ENCODE data around the gene ZBTB37.
A peak's percentile ranks its signal among the peaks of the same experiment; 100 is the strongest.
"Not testable (repeated sequence)": the region's sequence is repeated elsewhere in the genome, so short reads cannot be mapped to it uniquely, and the experiment has no call there.

ZBTB37 gene

GRCh38 chr1:173868266-173869020 is at the start of gene ZBTB37:
Gene ZBTB37, plus strand, starts transcription at chr1:173868380. Its CDS starts 1,846 bp downstream, at chr1:173870226.
- peak; percentile 99 for DNase-seq

- no peak for DNase-seq
Observed at GRCh38 chr1:173818459-173818858, 49.7 kb upstream of the ZBTB37 start.

GRCh38 chr1:173821680-173822079 is 46.5 kb upstream of the ZBTB37 start:
- no peak for DNase-seq

DNA sequence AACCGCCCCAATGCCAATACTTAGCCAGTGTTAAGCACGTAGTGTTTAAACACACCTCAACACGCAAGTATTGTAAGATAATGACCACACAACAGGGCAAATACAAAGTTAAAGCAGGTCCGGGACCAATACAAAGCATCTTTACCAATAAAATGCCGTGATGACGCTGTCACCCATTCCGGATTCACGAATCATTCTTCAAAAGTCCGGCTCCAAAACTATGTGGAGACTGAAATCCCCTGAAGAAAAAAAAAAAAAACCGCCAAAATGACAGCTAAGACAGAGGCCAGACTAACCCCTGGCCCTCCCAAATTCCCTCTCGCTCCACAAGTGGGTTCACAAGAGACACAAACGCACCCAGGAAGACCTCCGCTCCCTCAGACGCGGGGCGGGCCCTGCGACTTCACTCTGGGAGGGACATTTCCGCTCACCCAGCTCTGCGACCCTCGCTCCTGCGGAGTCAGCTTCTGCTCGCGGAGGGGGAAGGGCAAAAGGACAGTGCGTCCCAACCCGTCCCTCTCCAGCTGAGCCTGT is 44.3 kb upstream of the ZBTB37 start:
- no peak for DNase-seq

GRCh38 chr1:173824315-173825081 is 43.7 kb upstream of the ZBTB37 start, which contains the start of the genes CENPL and DARS2:
Gene CENPL, minus strand, starts transcription at chr1:173824883. Its CDS starts 13,584 bp downstream, at chr1:173811299.
Gene DARS2, plus strand, starts transcription at chr1:173824673. Its CDS starts 557 bp downstream, at chr1:173825230.
- peak; percentile 98 for DNase-seq

- DNase-seq = no peak
Observed at GRCh38 chr1:173827611-173828010, 40.6 kb upstream of the ZBTB37 start.

DNA sequence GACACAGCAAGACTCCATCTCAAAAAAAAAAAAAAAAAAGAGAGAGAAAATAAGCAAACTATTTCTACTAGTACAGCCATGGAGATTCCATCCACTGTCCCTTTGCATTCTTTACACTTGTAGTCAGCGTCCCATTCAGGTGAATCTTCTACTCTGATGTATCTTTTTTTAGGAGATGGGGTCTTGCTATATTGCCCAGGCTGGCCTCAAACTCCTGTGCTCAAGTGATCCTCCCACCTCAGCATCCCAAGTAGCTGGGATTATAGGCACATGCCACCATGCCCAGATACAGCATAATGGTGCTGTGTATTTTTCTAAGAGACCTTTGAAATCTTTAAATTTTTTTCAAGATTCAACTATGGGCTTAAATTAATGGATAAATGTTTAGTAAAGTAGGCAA is 35.4 kb upstream of the ZBTB37 start:
- DNase-seq = no peak

DNA sequence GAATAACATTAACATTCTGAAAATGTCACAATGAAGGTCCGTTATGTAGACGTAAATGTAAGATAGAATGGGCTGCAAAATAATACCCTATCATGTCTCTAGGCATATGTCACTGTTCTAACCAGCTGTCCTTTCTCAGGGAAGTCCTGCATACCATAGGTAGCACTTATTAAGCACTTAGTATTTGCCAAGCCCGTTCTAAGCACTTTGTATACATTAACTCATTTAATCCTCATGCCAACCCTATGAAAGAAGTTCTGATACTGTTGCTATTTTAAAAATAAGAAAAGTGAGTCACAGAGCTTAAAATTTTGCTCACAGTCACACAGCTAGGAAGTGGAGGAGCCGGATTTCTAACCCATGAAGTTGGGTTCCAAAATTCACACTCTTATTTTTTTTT is 16.1 kb upstream of the ZBTB37 start:
- DNase-seq = no peak

DNA sequence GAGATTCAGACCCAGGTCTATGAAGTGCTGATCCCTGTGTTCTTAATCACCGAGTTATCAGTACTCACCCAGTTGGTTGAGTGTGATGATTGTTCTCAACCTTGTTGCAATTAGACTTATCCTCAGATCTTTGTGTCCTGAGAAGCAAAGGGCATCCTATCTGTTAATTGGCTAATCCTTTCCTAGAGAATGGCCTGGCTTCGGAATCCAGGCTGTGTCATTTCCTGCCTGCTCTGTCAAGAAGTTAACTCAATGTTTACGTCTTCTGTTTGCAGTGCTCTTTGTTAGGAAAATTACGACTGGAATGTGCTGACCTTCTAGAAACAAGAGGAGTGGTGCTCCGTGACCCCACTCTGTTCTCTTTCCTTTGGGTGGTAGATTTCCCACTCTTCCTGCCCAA is 15.1 kb upstream of the ZBTB37 start:
- peak; percentile 91 for DNase-seq

GRCh38 chr1:173856014-173856413 is 12.2 kb upstream of the ZBTB37 start:
- DNase-seq = no peak

- no peak for DNase-seq
Observed at GRCh38 chr1:173856903-173857302, 11.3 kb upstream of the ZBTB37 start.

DNA sequence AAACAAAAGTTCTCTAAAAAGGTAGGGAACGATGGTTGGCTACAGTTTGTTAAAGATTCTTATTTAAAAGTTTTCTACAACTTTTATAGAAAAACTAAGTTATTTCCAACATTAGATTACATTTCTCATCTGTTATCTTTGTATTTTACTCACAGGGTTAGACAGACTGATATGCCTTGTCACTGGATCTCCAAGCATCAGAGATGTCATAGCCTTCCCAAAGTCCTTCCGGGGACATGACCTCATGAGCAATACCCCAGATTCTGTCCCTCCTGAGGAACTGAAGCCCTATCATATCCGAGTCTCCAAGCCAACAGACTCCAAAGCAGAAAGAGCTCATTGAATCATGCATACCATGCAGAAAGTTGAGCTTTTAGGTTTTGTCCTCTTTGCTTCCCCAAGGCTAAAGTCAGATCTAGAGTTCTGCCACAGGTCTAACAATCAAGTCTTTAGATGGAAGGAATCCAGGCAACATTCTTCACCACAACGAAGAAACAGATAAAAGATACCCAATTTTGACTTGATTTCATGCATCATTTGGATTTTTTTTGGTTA is 10.7 kb upstream of the ZBTB37 start:
- no peak for DNase-seq

DNA sequence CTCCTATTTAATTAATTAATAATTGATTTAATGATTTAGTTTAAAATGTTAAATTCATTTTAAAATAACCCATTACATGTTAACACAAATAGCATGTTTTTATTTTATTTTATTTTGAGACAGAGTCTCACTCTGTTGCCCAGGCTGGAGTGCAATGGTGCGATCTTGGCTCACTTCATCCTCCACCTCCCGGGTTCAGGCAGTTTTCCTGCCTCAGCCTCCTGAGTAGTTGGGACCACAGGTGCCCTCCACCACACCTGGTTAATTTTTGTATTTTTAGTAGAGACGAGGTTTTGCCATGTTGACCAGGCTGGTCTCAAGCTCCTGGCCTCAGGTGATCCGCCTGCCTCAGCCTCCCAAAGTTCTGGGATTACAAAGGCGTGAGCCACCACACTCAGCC is 8.6 kb upstream of the ZBTB37 start:
- DNase-seq = not testable (repeated sequence)

DNA sequence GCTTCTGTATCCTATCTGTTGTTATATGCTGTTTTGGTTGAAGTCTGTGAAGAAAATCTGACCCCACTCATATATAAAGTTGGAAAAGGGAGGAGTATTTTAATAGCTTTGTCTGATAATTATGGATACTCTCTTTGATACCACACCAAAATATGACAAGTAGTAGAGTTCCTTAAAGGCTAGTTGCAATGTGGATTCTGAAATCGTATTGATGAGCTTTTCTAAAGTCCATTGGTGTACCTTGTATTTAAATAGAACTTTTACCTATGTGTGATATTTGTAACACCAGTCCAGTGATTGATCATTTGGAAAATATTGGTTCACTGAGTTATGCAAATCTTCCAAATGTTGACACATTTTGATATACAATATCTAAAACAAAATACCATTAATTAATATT is 8.1 kb upstream of the ZBTB37 start:
- DNase-seq = no peak

- DNase-seq = peak; percentile 64
Observed at GRCh38 chr1:173861731-173862145, 6.4 kb upstream of the ZBTB37 start.

- peak; percentile 64 for DNase-seq
Observed at GRCh38 chr1:173862146-173862768, 5.9 kb upstream of the ZBTB37 start.

GRCh38 chr1:173862769-173863223 is 5.4 kb upstream of the ZBTB37 start:
- DNase-seq = no peak

GRCh38 chr1:173863224-173864161 is 4.7 kb upstream of the ZBTB37 start:
- DNase-seq = no peak

DNA sequence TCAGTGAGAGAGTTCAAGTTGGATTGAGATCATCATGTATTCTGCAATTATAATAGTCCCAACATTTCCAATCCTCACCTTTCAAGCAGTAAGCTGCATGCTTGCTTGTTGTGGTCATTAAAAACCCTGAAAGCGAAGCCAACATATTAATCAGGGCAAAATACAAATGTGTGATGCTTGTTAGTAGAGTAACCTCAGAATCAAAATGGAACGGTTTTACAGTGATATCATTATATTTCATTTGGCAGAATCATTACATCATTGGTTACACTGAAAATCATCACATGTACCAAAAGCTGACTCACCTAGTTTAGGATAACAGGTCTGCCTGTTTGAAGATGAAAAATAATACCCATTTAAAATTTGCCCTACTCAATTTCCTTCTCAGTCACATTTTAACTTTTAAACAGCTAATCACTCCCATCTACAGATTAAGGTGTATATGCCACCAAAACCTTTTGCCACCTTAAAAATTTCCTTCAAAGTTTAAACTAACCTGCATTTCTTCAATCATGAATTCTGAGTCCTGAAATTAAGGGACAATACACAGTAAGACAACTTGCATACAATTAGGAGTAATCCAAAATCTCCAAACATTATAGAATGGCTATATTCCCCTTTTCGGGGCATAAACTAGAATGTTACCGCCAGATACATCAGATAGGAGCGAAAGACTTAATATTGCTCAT is 3.9 kb upstream of the ZBTB37 start:
- no peak for DNase-seq

GRCh38 chr1:173865468-173866164 is 2.6 kb upstream of the ZBTB37 start:
- DNase-seq = no peak
